ENCODE measurements around the gene SEPTIN5. TPM values are rescaled to one million over a fixed set of nuclear protein-coding genes. Genes with fewer than 3 reads are reported as not detected.

Gene SEPTIN5
- total and polyA plus RNA-seq, 9 of the 15 experiments (the other 6 are each of a cell fraction or from before 2014, with no cell fraction given), result 0.03 to 195 (median 119) TPM

DNA sequence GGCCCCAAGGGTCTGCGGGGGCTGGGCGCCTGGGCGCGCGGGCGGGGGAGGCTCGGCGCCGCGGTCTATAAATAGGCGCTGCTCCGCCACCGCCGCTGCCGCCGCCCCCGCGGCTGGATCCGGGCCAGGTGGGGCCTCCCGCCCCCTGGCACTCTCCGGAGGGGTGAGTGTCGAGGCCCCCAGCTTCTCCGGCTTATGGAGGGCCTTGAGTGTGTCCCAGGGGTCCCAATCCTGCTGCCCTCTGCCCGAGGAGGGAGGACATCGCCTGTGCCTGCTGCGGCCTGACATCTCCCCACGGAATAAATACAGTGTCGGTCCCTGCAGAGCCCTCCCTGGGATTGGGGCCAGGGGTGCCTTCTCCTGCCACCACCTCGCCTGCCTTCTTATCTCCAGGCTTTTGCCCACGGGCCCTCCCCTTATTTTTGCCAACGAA, 4.8 kb downstream of the SEPTIN5 start (continued):
- TF ChIP-seq ZNF280A (IDR thresholded peaks at IDR 0.05; ENCODE audit: low read depth, partially characterized antibody) (no peak), EGR1 (conservative IDR thresholded peaks at IDR 0.05) (peak; percentile 99), NEUROD1 (IDR thresholded peaks at IDR 0.05; ENCODE audit: borderline replicate concordance, low read depth, low read length, partially characterized antibody) (peak; percentile 77), KDM5B (IDR thresholded peaks at IDR 0.05; ENCODE audit: insufficient replicate concordance, low read depth, low read length) (peak; percentile 5), POLR2AphosphoS5 (IDR thresholded peaks at IDR 0.05; ENCODE audit: control insufficient read depth, insufficient read depth, low read depth, low read length) (no peak), TAF15 (IDR thresholded peaks at IDR 0.05; ENCODE audit: low read depth, low read length) (0 out of 2 replicates have a peak, but pooled peaks have one; percentile 40), ATF3 (IDR thresholded peaks at IDR 0.05) (no peak), ATF3 (CRISPR knock-in tag; conservative IDR thresholded peaks at IDR 0.05) (no peak), SRF (CRISPR knock-in tag; IDR thresholded peaks at IDR 0.05) (no peak), BRD4 (IDR thresholded peaks at IDR 0.05) (peak; percentile 2), ZBTB17 (CRISPR knock-in tag; IDR thresholded peaks at IDR 0.05) (no peak)
- TF ChIP-seq, protein P1, sequence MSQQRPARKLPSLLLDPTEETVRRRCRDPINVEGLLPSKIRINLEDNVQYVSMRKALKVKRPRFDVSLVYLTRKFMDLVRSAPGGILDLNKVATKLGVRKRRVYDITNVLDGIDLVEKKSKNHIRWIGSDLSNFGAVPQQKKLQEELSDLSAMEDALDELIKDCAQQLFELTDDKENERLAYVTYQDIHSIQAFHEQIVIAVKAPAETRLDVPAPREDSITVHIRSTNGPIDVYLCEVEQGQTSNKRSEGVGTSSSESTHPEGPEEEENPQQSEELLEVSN (IDR thresholded peaks at IDR 0.05; ENCODE audit: borderline replicate concordance in 1 of 2, extremely low read depth in 1 of 2, insufficient read depth in 1 of 2, insufficient read length in 1 of 2, low read depth in 1 of 2, low read length in 1 of 2, poor library complexity in 1 of 2, severe bottlenecking in 1 of 2), result peak in 1 of 2 experiments; percentile 93
- TF ChIP-seq, protein P2, sequence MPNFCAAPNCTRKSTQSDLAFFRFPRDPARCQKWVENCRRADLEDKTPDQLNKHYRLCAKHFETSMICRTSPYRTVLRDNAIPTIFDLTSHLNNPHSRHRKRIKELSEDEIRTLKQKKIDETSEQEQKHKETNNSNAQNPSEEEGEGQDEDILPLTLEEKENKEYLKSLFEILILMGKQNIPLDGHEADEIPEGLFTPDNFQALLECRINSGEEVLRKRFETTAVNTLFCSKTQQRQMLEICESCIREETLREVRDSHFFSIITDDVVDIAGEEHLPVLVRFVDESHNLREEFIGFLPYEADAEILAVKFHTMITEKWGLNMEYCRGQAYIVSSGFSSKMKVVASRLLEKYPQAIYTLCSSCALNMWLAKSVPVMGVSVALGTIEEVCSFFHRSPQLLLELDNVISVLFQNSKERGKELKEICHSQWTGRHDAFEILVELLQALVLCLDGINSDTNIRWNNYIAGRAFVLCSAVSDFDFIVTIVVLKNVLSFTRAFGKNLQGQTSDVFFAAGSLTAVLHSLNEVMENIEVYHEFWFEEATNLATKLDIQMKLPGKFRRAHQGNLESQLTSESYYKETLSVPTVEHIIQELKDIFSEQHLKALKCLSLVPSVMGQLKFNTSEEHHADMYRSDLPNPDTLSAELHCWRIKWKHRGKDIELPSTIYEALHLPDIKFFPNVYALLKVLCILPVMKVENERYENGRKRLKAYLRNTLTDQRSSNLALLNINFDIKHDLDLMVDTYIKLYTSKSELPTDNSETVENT (CRISPR knock-in tag; IDR thresholded peaks at IDR 0.05), result peak; percentile 38; the same call in 1 of the 2 replicates
